ENCODE measurements around the gene ARAP2. TPM values are rescaled to one million over a fixed set of nuclear protein-coding genes. Genes with fewer than 3 reads are reported as not detected.

Gene ARAP2
- polyA plus RNA-seq, 1 donor (not counting 4 experiments of a cell fraction or from before 2014, with no cell fraction given) = 9.3 TPM

GRCh38 chr4:36256398-36256891 is 12.1 kb upstream of the ARAP2 start:
- no peaks in the 10 kb centered on the region for H3K27me3 ChIP-seq (ENCODE audit: control insufficient read depth, extremely low read depth, insufficient read depth, low read length)
- H3K4me3 ChIP-seq (ENCODE audit: control insufficient read depth in 2 of 3, extremely low read depth in 1 of 3, insufficient read depth in 2 of 3, low read depth in 1 of 3, low read length in 3 of 3) = no peak overlapping the region
- no peak overlapping the region for H3K4me2 ChIP-seq (ENCODE audit: control insufficient read depth, extremely low read depth, insufficient read depth, low read depth, low read length)
- no peak overlapping the region for H3K9ac ChIP-seq (ENCODE audit: control insufficient read depth, extremely low read depth, insufficient read depth, low read length)
- DNase-seq (ENCODE audit: low read depth, low spot score) (no peak), FAIRE-seq (no peak)
- H3K27ac ChIP-seq (ENCODE audit: control insufficient read depth, insufficient read depth, low read length) = no peak overlapping the region
- no peaks in the 10 kb centered on the region for H4K20me1 ChIP-seq (ENCODE audit: control insufficient read depth, extremely low read depth, insufficient read depth, low read length)
- no peaks in the 10 kb centered on the region for H3K9me3 ChIP-seq (ENCODE audit: control insufficient read depth, low read depth, low read length)
- no peaks in the 10 kb centered on the region for H3K36me3 ChIP-seq (ENCODE audit: control insufficient read depth in 2 of 2, extremely low read depth in 1 of 2, insufficient read depth in 2 of 2, low read length in 2 of 2)
- dilution Hi-C loops (cut with MboI; ENCODE audit: extremely low pct_ligation_motif_present, low sequenced_read_pairs) = no loop called here
- no peaks in the 10 kb centered on the region for H3K4me1 ChIP-seq (ENCODE audit: control insufficient read depth, extremely low read depth, insufficient read depth, low read length)
- H3K9me1 ChIP-seq (ENCODE audit: control insufficient read depth, extremely low read depth, insufficient read depth, low read length) = no peaks in the 10 kb centered on the region
- no peak overlapping the region for H2AFZ ChIP-seq (ENCODE audit: control insufficient read depth, low read length)
- no peaks in the 10 kb centered on the region for H3K79me2 ChIP-seq (ENCODE audit: control insufficient read depth, insufficient read depth, low read length)
- no peak for TF ChIP-seq EZH2 (IDR thresholded peaks at IDR 0.05; ENCODE audit: low read length)
- TF ChIP-seq CTCF (optimal IDR thresholded peaks at IDR 0.05 in 1 of 3, IDR thresholded peaks at IDR 0.05 in 1 of 3, conservative IDR thresholded peaks at IDR 0.05 in 1 of 3; ENCODE audit: extremely low read depth in 1 of 3, insufficient read depth in 2 of 3, low read length in 3 of 3) = no peak

DNA sequence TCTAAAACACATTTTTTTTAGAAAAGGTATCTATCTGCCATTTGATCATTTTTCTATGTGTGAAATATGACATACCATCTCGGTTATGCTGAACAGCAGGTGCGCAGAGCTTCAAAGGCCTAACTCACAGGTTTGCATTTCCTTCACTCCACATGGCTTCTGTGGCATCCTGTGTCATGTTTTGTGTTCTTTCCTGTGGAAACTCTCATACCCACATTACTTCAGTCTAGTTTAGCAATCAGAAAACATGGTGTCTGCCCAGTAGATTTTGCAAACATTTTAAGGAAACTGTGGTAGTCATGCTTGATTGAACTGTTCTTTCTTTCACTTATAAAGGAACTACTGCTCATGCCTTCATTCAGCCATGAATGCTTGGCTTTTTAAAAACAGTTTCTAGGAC is 11.3 kb upstream of the ARAP2 start:
- DNase-seq (ENCODE audit: low read depth, low spot score) (no peak), FAIRE-seq (no peak)
- H3K79me2 ChIP-seq (ENCODE audit: control insufficient read depth, insufficient read depth, low read length) = no peaks in the 10 kb centered on the region
- no peak overlapping the region for H3K4me3 ChIP-seq (ENCODE audit: control insufficient read depth in 2 of 3, extremely low read depth in 1 of 3, insufficient read depth in 2 of 3, low read depth in 1 of 3, low read length in 3 of 3)
- H3K4me2 ChIP-seq (ENCODE audit: control insufficient read depth, extremely low read depth, insufficient read depth, low read depth, low read length) = no peak overlapping the region
- no peaks in the 10 kb centered on the region for H3K9me3 ChIP-seq (ENCODE audit: control insufficient read depth, low read depth, low read length)
- H2AFZ ChIP-seq (ENCODE audit: control insufficient read depth, low read length) = no peak overlapping the region
- no peaks in the 10 kb centered on the region for H3K4me1 ChIP-seq (ENCODE audit: control insufficient read depth, extremely low read depth, insufficient read depth, low read length)
- H3K27me3 ChIP-seq (ENCODE audit: control insufficient read depth, extremely low read depth, insufficient read depth, low read length) = no peaks in the 10 kb centered on the region
- dilution Hi-C loops (cut with MboI; ENCODE audit: extremely low pct_ligation_motif_present, low sequenced_read_pairs) = no loop called here
- no peaks in the 10 kb centered on the region for H4K20me1 ChIP-seq (ENCODE audit: control insufficient read depth, extremely low read depth, insufficient read depth, low read length)
- H3K9ac ChIP-seq (ENCODE audit: control insufficient read depth, extremely low read depth, insufficient read depth, low read length) = no peak overlapping the region
- TF ChIP-seq EZH2 (IDR thresholded peaks at IDR 0.05; ENCODE audit: low read length) = no peak
- no peak for TF ChIP-seq CTCF (optimal IDR thresholded peaks at IDR 0.05 in 1 of 3, IDR thresholded peaks at IDR 0.05 in 1 of 3, conservative IDR thresholded peaks at IDR 0.05 in 1 of 3; ENCODE audit: extremely low read depth in 1 of 3, insufficient read depth in 2 of 3, low read length in 3 of 3)
- no peaks in the 10 kb centered on the region for H3K36me3 ChIP-seq (ENCODE audit: control insufficient read depth in 2 of 2, extremely low read depth in 1 of 2, insufficient read depth in 2 of 2, low read length in 2 of 2)
- H3K9me1 ChIP-seq (ENCODE audit: control insufficient read depth, extremely low read depth, insufficient read depth, low read length) = no peaks in the 10 kb centered on the region
- no peak overlapping the region for H3K27ac ChIP-seq (ENCODE audit: control insufficient read depth, insufficient read depth, low read length)

All from keratinocyte (primary cell).